Cerebellar cortex (tissue), 1 donor: ENCODE results near the gene HMGN4.

Experiments used
- DNase-seq: peaks from one replicate; pipeline ENCODE4 v3.0.0-alpha.2; 2015; ENCODE audit warnings: low spot score

Gene HMGN4

GRCh38 chr6:26552205-26552604 is 14.0 kb downstream of the HMGN4 start:
- DNase-seq, result no peak

DNA sequence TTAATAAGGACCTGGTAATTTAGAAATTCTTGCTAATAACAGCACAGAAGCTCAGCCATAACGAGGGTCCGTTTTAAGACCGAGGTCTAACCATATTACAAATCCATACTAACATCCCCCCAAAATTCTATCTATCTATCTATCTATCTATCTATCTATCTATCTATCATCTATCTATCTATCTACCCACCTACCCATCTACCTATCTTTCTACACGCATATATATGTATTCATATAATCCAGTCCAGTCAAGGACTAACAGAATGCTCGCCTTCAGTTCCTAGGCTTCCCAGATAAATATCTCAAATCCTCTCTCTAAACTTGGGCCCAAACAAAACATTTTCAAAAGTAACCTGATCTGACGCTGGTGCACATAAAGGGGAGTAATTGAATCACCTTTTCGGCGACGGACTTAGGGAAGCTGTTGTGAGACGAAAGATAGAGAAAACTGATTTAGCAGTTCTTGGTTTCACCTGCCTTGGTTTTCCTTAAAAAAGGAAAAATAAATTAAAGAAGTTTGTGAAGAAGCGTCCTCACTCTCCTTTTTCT is 14.5 kb downstream of the HMGN4 start:
- DNase-seq, result no peak

- peak; percentile 91 for DNase-seq
These were observed 15.1 kb downstream of the HMGN4 start for GRCh38 chr6:26553264-26553634.

DNA sequence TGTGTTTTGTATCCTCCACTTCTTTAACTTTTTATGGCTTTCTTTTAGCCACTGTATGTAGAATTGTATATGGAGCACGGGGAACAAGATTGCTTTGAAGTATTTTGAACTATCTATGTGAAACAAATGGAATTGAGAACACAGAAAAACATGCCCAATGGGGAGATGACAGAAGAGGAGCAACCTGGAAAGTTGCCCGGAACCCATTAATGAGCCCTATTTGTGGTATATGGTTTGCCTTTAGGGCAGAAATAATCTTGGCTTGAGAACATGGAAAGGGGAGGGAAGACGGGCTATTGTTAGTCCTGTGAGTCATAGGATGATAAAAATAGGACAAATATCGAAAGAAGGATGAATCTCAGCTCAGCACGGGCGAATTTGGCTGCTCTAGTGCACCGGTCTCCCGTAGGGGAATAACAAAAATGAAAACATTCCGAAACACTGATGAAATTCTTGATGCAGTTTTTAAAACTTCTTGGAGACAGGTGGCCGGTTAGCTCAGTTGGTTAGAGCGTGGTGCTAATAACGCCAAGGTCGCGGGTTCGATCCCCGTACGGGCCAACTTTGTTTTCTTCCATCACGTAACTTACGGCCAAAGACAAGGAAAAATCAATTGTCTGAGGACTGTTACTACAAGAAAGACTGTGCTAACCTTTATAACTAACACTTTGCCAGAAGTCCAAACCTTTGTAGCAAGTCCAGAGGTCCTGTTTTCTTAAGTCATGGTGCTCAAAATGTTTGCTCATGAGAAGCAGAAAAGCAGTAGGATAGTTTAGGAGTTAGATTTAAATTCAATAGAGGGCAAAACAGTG is 15.7 kb downstream of the HMGN4 start:
- DNase-seq, result peak; percentile 90

GRCh38 chr6:26554447-26554696 is 16.2 kb downstream of the HMGN4 start:
- no peak for DNase-seq

DNA sequence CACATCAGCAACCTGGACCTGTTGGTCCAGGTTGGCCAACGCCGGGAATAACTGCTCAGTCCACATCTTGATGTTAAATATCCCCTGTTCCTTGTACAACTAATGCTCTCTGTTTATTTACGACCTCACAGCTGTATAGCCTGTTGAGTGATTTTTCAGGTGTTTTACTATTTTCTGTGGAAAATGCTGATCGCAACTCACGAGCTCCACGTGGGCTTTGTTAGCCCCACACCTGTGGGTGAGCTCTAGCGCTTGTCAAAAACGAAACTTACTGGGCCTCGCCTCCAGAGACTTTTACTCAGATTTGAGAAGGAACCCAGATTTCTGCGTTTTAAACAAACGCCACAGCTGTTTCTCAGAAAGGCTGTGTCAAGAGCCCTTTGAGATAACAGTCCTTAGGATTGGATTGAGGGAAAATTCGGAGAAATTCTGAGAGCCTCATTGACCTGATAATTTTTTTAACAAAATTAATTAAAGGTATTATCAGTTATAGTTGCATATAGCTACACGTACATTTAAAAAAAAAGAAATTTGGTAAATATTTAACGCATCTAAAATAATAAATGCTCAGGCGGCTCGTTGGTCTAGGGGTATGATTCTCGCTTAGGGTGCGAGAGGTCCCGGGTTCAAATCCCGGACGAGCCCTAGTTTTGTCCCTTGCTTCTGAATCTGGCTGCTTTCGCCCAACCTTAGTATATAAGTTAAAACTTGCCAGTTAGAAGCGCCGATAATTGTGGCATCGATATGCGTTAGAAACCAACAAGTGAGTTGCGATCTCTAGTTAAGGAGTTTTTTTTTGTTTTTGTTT is 16.7 kb downstream of the HMGN4 start:
- DNase-seq, result peak; percentile 72

DNA sequence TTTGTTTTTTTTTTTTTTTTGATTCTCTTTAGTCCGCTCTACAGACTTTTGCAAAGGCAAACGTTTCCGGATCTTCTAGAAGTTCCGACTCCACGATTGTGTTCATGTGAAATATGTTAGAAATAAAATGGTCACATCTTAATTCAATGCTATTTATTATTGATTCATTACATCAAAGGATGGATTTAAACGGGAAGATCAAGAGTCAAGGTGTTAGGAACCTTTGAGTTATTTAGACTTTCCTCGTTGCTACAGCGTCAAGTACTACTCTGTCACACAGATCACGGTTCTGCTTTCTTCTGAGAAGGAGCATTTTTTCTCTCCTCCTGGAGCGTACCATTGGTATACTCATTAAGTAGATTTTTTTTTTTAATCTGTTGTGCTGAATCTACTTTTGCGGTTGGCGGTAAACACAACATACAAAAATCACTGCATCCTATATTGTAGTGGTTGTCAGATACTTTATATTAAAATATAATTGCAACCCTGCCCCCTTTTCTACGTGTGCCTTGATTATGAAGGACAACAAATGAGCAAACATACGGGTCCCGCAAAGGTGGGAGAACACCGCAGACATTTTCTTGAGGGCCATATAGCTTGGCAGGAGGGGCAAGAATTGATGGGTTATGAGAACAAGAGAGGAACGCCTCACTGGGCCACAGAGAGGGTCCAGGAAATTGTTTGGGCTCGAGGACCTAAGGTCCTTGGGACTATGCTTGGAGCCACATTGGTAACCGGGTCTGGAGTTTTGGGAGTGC is 17.5 kb downstream of the HMGN4 start:
- peak; percentile 64 for DNase-seq

DNA sequence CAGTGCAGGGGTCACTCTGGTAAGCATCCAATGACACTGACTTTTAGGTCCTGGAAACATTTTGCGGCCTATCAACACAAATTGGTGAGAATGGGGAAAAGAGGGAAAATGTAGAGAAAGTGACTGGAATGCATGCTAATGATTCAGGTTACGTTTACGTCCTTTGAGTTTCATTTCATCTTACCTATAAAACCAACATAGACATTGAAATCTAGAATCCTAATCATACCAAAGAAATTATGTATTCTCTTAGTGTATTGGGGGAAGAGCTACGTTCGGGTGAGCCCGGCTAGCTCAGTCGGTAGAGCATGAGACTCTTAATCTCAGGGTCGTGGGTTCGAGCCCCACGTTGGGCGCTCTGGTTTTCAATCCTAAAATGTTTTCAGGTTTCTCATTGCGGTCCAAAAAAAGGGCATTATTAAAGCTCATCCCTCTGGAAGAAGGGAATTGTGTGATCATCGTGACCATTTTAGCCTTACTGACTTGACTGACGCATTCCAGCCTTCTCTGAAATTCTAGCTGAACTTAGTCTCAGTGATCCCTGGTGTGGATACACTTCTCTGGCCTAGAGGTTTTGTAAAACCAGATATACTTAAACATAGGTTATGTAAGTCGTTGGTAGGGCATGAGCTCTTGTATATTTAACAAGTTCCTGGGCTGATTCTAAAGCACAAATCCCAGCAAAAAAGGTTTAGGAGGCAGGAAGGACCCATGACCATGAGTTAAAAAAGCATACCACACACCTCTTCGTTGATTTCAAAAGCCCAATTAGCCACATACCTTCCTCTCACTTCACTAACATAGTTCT is 18.3 kb downstream of the HMGN4 start:
- DNase-seq, result peak; percentile 90

DNA sequence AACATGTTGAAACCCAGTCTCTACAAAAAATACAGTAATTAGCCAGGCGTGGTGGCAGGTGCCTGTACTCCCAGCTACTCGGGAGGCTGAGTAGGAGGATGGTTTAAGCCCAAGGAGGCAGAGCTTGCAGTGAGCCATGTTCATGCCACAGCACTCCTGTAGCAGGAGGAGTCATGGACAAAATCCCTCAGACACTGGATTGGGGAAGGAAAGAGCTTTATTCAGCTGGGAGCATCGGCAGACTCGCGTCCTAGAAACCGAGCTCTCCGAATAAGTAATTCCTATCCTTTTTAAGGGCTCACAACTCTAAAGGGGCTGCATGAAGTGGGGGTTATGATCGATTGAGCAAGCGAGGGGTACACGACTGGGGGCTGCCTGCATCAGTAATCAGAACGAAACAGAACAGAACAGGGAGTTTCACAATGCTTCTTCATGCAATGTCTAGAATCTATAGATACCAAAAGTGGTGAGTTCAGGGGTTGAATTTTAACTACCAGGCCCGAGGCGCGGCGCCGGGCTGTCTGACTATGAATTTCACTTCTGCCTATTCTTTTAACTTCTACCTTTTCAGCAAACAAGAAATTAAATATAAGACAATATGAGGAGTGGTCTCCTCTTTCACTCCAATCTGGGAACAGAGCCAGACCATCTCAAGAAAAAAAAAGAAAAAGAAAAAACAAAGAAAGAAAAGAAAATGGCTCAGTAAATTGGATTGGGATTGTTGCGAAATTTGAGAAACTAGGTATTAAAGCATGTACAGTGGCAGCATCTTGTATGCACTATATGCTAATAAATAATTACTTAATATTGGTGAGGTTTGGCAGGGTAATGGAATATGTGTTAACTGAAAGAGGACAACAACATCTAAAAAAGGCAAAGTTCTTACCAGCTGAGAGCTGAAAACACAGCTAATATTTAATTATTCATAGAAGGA is 23.6 kb downstream of the HMGN4 start:
- DNase-seq, result no peak

DNA sequence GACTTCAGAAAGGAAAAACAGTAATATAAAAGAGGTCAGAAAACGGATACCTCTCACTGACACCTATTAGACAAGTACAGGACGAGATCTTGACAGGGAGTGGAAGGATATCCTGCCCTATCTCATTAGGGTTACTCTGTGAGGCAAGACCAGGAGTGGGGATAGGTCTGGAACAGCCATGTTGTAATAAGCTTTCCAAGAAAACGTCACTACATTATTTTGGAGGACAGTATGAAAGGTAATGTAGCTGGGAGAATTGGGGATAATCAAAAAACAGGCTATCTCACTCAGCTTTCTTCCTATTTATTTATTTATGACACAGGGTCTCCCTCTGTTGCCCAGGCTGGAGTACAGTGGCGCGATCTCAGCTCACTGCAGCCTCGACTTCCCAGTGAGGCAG is 25.3 kb downstream of the HMGN4 start:
- no peak for DNase-seq

- DNase-seq, result peak; percentile 98
These were observed 30.7 kb downstream of the HMGN4 start for GRCh38 chr6:26568601-26569432.

GRCh38 chr6:26569433-26569764 is 31.2 kb downstream of the HMGN4 start:
- no peak for DNase-seq

DNA sequence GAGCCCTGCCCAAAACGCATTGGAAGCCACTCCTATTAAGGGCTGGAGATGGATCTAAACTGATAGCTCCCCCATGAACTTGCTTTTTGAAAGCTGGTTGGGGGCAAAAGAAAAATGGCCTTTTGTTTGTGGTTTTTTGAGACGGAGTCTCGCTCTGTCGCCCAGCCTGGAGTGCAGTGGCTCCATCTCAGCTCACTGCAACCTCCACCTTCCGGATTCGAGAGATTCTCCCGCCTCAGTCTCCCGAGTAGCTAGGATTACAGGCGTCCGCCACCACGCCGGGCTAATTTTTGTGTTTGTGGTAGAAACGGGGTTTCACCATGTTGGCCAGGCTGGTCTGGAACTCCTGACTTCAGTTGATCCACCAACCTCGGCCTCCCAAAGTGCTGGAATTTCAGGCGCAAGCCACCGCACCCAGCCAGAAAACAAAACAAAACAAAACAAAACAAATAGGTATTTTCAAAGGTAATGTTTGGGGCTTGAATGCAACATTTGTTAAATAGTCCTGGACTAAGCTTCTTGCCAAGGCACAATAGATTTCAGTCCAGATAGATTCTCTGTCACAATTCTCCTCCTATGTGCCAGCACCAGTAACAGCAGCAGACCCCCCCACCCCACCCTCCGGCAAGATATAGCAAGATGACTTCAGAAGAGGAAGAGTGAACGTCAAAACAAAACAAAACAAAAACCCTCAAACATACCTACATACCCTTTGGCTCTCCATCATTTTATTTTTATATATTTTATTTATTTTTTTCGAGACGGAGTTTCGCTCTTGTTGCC is 32.1 kb downstream of the HMGN4 start:
- no peak for DNase-seq

- peak; percentile 82 for DNase-seq
These were observed 33.6 kb downstream of the HMGN4 start for GRCh38 chr6:26571592-26572296.

GRCh38 chr6:26575494-26575939 is 37.4 kb downstream of the HMGN4 start:
- DNase-seq, result peak; percentile 28

DNA sequence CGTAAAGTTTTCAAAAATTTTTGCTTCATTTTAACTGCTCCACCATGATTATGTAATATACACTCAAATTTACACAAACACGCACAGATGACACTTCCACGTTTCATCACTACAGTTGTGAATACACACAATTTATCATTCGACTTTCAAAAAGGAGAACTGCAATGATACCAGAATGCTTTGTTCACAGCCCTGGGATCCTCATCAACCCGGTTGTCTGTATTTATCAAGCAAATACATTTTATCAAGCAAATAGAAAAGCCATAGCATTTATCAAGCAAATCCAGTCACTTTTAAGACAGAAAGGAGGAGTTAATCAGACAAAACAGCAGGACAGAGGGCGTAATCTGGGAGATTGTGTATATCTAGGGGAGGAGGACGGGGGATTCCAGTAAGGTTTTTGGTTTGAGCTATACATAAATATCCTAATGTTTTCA is 38.3 kb downstream of the HMGN4 start:
- DNase-seq, result no peak

DNA sequence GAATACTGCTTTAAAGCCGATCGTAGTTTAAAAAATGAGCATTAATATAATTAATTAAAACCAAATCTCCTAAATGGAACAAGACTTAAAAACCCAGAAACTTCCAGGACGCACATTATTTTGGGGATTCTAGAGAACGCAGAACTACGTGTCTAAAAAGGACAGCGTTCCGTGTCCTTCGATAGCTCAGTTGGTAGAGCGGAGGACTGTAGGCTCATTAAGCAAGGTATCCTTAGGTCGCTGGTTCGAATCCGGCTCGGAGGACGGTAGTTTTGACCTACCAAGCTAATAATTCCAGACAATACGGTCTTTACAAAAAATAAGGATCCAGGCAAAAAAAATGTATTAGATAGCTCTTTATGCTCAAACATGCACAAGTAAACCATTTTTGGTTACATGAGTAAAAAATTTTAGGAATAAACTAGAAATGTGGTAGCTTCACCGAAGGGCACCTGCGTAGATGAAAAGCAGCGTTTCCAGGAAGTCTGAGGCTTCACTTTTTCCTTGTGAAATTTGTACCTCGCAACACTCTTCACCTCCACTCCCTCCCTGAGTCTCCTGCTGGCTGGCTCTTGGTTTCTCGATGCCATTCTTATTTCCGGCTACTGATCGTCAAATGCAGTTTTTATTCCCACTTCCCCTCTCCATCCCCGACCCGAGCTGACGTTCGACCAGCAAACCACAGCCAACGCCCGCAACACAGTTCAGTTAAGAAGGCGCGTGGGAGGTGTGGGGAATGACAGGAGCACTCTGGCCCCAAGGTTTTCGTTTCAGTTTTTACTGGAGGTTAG is 39.0 kb downstream of the HMGN4 start:
- DNase-seq, result peak; percentile 78

DNA sequence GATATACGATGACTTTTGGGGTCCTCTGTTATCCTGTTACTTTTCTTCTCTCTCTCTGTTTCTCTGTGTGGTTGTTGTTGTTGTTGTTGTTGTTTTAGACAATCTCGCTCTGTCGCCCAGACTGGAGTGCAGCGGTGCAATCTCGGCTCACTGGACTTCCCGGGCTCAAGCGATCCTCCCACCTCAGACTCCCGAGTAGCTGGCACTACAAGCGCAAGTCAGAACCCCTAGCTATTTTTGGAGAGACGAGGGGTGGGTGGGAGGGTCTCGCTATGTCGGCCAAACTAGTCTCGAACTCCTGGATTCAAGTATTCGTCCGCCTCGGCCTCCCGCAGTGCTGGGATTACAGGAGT is 39.5 kb downstream of the HMGN4 start:
- no peak for DNase-seq
